B cell (primary cell): Measurements from ENCODE around the gene ANKRD66. TPM values are rescaled to one million over a fixed set of nuclear protein-coding genes. Genes with fewer than 3 reads are reported as not detected.

Source experiments
- ATAC-seq: fragments of 200-7000 bp; cut with Tn5 transposase; one replicate; pipeline ENCODE4 v1.10.0; 2021; ENCODE audit warnings: low read depth, mild to moderate bottlenecking, moderate number of reproducible peaks, moderate library complexity
- CTCF ChIA-PET: fragments of 350-600 bp; sonication (Branson Sonifier 250); formaldehyde crosslinking; loops from one replicate; lab custom pipeline; 2021; ENCODE audit warnings: antibody characterized with exemption, inconsistent platforms; lab: Charles Lee
- POLR2A ChIA-PET: fragments of 350-600 bp; sonication (Branson Sonifier 250); formaldehyde crosslinking; loops from one replicate; lab custom pipeline; 2021; ENCODE audit warnings: antibody characterized with exemption; lab: Charles Lee
- DNase-seq: peaks from one replicate; pipeline ENCODE4 v3.0.0; 2013
- H2AFZ ChIP-seq: 2 replicates; pipeline ENCODE4 v1.6.1; 2012; ENCODE audit warnings: mild to moderate bottlenecking, low read depth, low read length; ENCODE audit not compliant: insufficient read depth, poor library complexity, severe bottlenecking
- H3K27ac ChIP-seq, 2 donors: 1 replicate in 1 of 2; 2 replicates in 1 of 2; pipeline ENCODE4 v1.5.1; 2012 to 2013; ENCODE audit warnings: low read length in 2 of 2, mild to moderate bottlenecking in 2 of 2, moderate library complexity in 1 of 2
- H3K27me3 ChIP-seq, 4 experiments: fragments of 200-600 bp in 1 of 4; sonication (generic) in 1 of 4; replicated peaks in 1 of 4; 1 replicate in 2 of 4; 2 replicates in 2 of 4; pipeline versions ENCODE4 v1.6.1 to v1.7.0; 2013 to 2016; ENCODE audit warnings: low read length in 3 of 4, mild to moderate bottlenecking in 2 of 4, mixed read lengths in 1 of 4, moderate library complexity in 1 of 4; ENCODE audit not compliant: insufficient read depth in 4 of 4, control insufficient read depth in 3 of 4; ENCODE audit errors: control extremely low read depth in 1 of 4
- H3K36me3 ChIP-seq, 2 experiments: replicated peaks in 1 of 2; 1 replicate in 1 of 2; 2 replicates in 1 of 2; pipeline versions ENCODE4 v1.6.1 to v1.7.1; 2013; ENCODE audit warnings: low read length in 1 of 2; ENCODE audit not compliant: insufficient read depth in 2 of 2, control insufficient read depth in 1 of 2; ENCODE audit errors: control extremely low read depth in 1 of 2, extremely low read depth in 1 of 2
- H3K4me1 ChIP-seq, 2 donors: fragments of 200-600 bp in 1 of 2; sonication (generic) in 1 of 2; 1 replicate in 1 of 2; 2 replicates in 1 of 2; pipeline versions ENCODE4 v1.5.1 to v1.6.1; 2013 to 2017; ENCODE audit warnings: low read length in 2 of 2; ENCODE audit not compliant: control insufficient read depth in 2 of 2, insufficient read depth in 2 of 2
- H3K4me2 ChIP-seq: replicated peaks from 2 replicates; pipeline ENCODE3; 2012; ENCODE audit warnings: mild to moderate bottlenecking, low read depth, low read length; ENCODE audit not compliant: poor library complexity, severe bottlenecking
- H3K4me3 ChIP-seq, 5 experiments: fragments of 200-600 bp in 1 of 5; sonication (generic) in 1 of 5; 1 replicate in 3 of 5; 2 replicates in 2 of 5; pipeline versions ENCODE4 v1.5.1 to v1.7.0; 2011 to 2016; ENCODE audit warnings: low read length in 4 of 5, mild to moderate bottlenecking in 4 of 5, low read depth in 2 of 5, control low read depth in 1 of 5, moderate library complexity in 1 of 5; ENCODE audit not compliant: insufficient read depth in 1 of 5; ENCODE audit errors: control extremely low read depth in 1 of 5, extremely low read depth in 1 of 5
- H3K79me2 ChIP-seq: fragments of 200-600 bp; sonication (generic); one replicate; pipeline ENCODE4 v1.6.0; 2016; ENCODE audit warnings: low read length; ENCODE audit not compliant: control insufficient read depth, insufficient read depth
- H3K9ac ChIP-seq: fragments of 200-600 bp; sonication (generic); 2 replicates; pipeline ENCODE4 v1.6.1; 2017; ENCODE audit warnings: mild to moderate bottlenecking, low read length, moderate library complexity
- H3K9me3 ChIP-seq, 3 donors: one replicate each; pipeline versions ENCODE4 v1.6.1 to v1.7.1; 2013; ENCODE audit warnings: low read length in 2 of 3; ENCODE audit not compliant: control insufficient read depth in 2 of 3, insufficient read depth in 1 of 3; ENCODE audit errors: control extremely low read depth in 1 of 3
- H4K20me1 ChIP-seq: 2 replicates; pipeline ENCODE4 v1.6.0; 2012; ENCODE audit warnings: mild to moderate bottlenecking, low read length; ENCODE audit not compliant: insufficient read depth, control insufficient read depth, poor library complexity, severe bottlenecking
- H3K27ac Mint-ChIP-seq: one replicate; pipeline ENCODE4 v1.8.0; 2021; ENCODE audit warnings: mixed read lengths
- H3K27me3 Mint-ChIP-seq: one replicate; pipeline ENCODE4 v1.8.0; 2021; ENCODE audit warnings: mixed read lengths
- H3K4me1 Mint-ChIP-seq: one replicate; pipeline ENCODE4 v1.8.0; 2021; ENCODE audit warnings: mixed read lengths
- H3K4me3 Mint-ChIP-seq: one replicate; pipeline ENCODE4 v1.8.0; 2021; ENCODE audit warnings: mixed read lengths
- H3K9me3 Mint-ChIP-seq: one replicate; pipeline ENCODE4 v1.8.0; 2022; ENCODE audit warnings: mixed read lengths; ENCODE audit not compliant: insufficient read depth
- EZH2 ChIP-seq: IDR thresholded peaks from 2 replicates; pipeline ENCODE4 v1.6.1; 2012; ENCODE audit warnings: borderline replicate concordance, low read depth, mild to moderate bottlenecking, moderate library complexity, low read length; ENCODE audit not compliant: insufficient read depth, poor library complexity, severe bottlenecking
- WGBS: methylation state at CpG from one replicate; pipeline ENCODE4 v1.1.5; 2013; ENCODE audit warnings: missing lambda C conversion rate; ENCODE audit not compliant: insufficient coverage; 5-methylcytosine and 5-hydroxymethylcytosine counted together
- intact Hi-C: fragments of 100-400 bp; cut with micrococcal nuclease; formaldehyde crosslinking; loops from one replicate; pipeline ENCODE4 v1.10.0; 2022
- polyA plus RNA-seq: library from polyadenylated mRNA; depleted of rRNA; stranded (reverse); fragments of >200 nt; gene quantifications from 2 replicates; pipeline ENCODE4 v1.2.3, GENCODE V29; 2012
- total RNA-seq, 2 donors: library from RNA; stranded (reverse); fragments of 120-200 nt in 1 of 2; gene quantifications; 1 replicate in 1 of 2; 2 replicates in 1 of 2; pipeline versions ENCODE4 v1.2.3 to v1.2.4, GENCODE V29; 2013 to 2022
- TF ChIP-seq, protein P1 (sequence below): fragments of 200-600 bp; IDR thresholded peaks from one replicate; pipeline ENCODE4 v1.8.0; 2022; ENCODE audit warnings: antibody characterized with exemption, mild to moderate bottlenecking

ANKRD66 gene
- total and polyA plus RNA-seq, 2 donors (not counting 1 experiment from before 2014, with no cell fraction given) = not detected

GRCh38 chr6:46787871-46788540 lies 41.3 kb downstream of the ANKRD66 start:
- Mint-ChIP-seq H3K27me3 (peaks cover 10% of the 10 kb centered on the region), H3K4me3 (no peak overlapping the region), H3K9me3 (no peaks in the 10 kb centered on the region), H3K4me1 (no peaks in the 10 kb centered on the region), H3K27ac (no peak overlapping the region)
- TF ChIP-seq, protein P1, sequence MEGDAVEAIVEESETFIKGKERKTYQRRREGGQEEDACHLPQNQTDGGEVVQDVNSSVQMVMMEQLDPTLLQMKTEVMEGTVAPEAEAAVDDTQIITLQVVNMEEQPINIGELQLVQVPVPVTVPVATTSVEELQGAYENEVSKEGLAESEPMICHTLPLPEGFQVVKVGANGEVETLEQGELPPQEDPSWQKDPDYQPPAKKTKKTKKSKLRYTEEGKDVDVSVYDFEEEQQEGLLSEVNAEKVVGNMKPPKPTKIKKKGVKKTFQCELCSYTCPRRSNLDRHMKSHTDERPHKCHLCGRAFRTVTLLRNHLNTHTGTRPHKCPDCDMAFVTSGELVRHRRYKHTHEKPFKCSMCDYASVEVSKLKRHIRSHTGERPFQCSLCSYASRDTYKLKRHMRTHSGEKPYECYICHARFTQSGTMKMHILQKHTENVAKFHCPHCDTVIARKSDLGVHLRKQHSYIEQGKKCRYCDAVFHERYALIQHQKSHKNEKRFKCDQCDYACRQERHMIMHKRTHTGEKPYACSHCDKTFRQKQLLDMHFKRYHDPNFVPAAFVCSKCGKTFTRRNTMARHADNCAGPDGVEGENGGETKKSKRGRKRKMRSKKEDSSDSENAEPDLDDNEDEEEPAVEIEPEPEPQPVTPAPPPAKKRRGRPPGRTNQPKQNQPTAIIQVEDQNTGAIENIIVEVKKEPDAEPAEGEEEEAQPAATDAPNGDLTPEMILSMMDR = no peak
- no peak for TF ChIP-seq EZH2
- no peak overlapping the region for H3K4me2 ChIP-seq
- DNase-seq = no peak
- ChIA-PET POLR2A (no interaction called here), CTCF (no interaction called here)
- H3K27ac ChIP-seq = no peak overlapping the region
- H4K20me1 ChIP-seq = no peaks in the 10 kb centered on the region
- no peak overlapping the region for H3K9ac ChIP-seq
- no peak for ATAC-seq
- intact Hi-C loops = no loop called here
- WGBS = 98% methylated on average over 5 of the region's 5 CpGs
- H2AFZ ChIP-seq = no peak overlapping the region
- H3K4me3 ChIP-seq = no peak overlapping the region
- H3K27me3 ChIP-seq = no peaks in the 10 kb centered on the region
- no peaks in the 10 kb centered on the region for H3K36me3 ChIP-seq
- H3K4me1 ChIP-seq = no peaks in the 10 kb centered on the region
- no peaks in the 10 kb centered on the region for H3K79me2 ChIP-seq
- H3K9me3 ChIP-seq = no peaks in the 10 kb centered on the region

DNA sequence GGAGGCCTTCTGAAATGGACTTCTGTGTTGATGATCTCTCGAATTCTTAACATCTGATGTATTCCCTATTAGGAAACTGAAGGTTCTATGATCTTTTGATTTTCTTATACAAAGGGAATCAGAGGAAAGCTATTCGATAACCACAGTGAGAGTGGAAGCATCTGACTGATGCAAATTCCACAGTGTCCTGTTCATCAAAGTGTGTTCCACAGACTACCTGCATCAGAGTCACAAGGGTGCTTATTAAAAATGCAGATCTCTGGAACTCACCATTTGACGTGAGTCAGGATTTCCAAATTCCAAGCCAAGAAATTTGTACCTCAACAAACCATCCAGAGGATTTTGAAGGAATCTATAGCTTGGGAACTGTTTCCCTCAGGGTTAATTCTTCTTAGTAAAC lies 42.1 kb downstream of the ANKRD66 start:
- H2AFZ ChIP-seq = no peak overlapping the region
- ATAC-seq (no peak), DNase-seq (no peak)
- H3K9ac ChIP-seq = no peak overlapping the region
- intact Hi-C loops = no loop called here
- H3K4me1 ChIP-seq = no peaks in the 10 kb centered on the region
- Mint-ChIP-seq H3K4me3 (no peak overlapping the region), H3K27me3 (peaks cover 10% of the 10 kb centered on the region), H3K27ac (no peak overlapping the region), H3K4me1 (no peaks in the 10 kb centered on the region), H3K9me3 (no peaks in the 10 kb centered on the region)
- no peak overlapping the region for H3K4me2 ChIP-seq
- no peaks in the 10 kb centered on the region for H3K9me3 ChIP-seq
- H3K27ac ChIP-seq = no peak overlapping the region
- H3K79me2 ChIP-seq = no peaks in the 10 kb centered on the region
- H3K36me3 ChIP-seq = no peaks in the 10 kb centered on the region
- no peaks in the 10 kb centered on the region for H4K20me1 ChIP-seq
- POLR2A ChIA-PET = no interaction called here
- no peak overlapping the region for H3K4me3 ChIP-seq
- no peak for TF ChIP-seq EZH2
- TF ChIP-seq, protein P1 = no peak
- WGBS = 83% methylated on average over 3 of the region's 3 CpGs
- no peaks in the 10 kb centered on the region for H3K27me3 ChIP-seq
- CTCF ChIA-PET = no interaction called here
